Activated T-helper 2 cell treated with anti-CD3 and anti-CD28 coated beads, Interferon-gamma antibody, Interleukin-2, Interleukin-4, amounts not matched to agents 10 μg/mL and 5 μg/mL and 100 μg/mL, durations not matched to agents 14 hours and 24 hours and 36 hours (primary cell): Measurements from ENCODE around the gene BTBD10. TPM values are rescaled to one million over a fixed set of nuclear protein-coding genes. Genes with fewer than 3 reads are reported as not detected.

Experiments
- DNase-seq: peaks from one replicate; pipeline ENCODE4 v3.0.0; 2021; ENCODE audit warnings: low spot score
- H3K27ac Mint-ChIP-seq: one replicate; pipeline ENCODE4 v1.8.0; 2021; ENCODE audit warnings: mixed read lengths
- H3K27me3 Mint-ChIP-seq: one replicate; pipeline ENCODE4 v1.8.0; 2021; ENCODE audit warnings: low read depth, mixed read lengths
- H3K36me3 Mint-ChIP-seq: one replicate; pipeline ENCODE4 v1.8.0; 2021; ENCODE audit warnings: low read depth, mixed read lengths
- H3K4me1 Mint-ChIP-seq: one replicate; pipeline ENCODE4 v1.8.0; 2021; ENCODE audit warnings: low read depth, mixed read lengths
- H3K4me3 Mint-ChIP-seq: one replicate; pipeline ENCODE4 v1.8.0; 2021; ENCODE audit warnings: low read depth, mild to moderate bottlenecking, moderate library complexity, mixed read lengths
- H3K9me3 Mint-ChIP-seq: one replicate; pipeline ENCODE4 v1.8.0; 2021; ENCODE audit warnings: mixed read lengths
- intact Hi-C: fragments of 100-400 bp; cut with micrococcal nuclease; formaldehyde crosslinking; loops from one replicate; pipeline ENCODE4 v1.15.1; 2023
- total RNA-seq: library from RNA; stranded (reverse); gene quantifications from 2 replicates; pipeline ENCODE4 v1.2.3, GENCODE V29; 2022

BTBD10 gene
- 22.6 and 24.9 TPM in 2 replicates for total RNA-seq

- Mint-ChIP-seq H3K27ac (peak within 1 kb of the TSS; percentile 93), H3K36me3 (peaks cover 11% of the 10 kb centered on the region), H3K9me3 (no peaks in the 10 kb centered on the region), H3K4me3 (peak within 1 kb of the TSS; percentile 98), H3K4me1 (peaks cover 30% of the 10 kb centered on the region), H3K27me3 (no peaks in the 10 kb centered on the region)
- intact Hi-C loops = loop anchor here (1.0 to 10.0 kb wide), 4 partner anchors 186 to 498 kb away; partner anchors contain the start of genes BMAL1 and FAR1
- peak; percentile 91 for DNase-seq
Observed at GRCh38 chr11:13462901-13463778, at the start of gene BTBD10. Gene BTBD10, minus strand, starts transcription at chr11:13463222. Its CDS starts 18,098 bp downstream, at chr11:13445124.

- intact Hi-C loops = no loop called here
- Mint-ChIP-seq H3K36me3 (no peaks in the 10 kb centered on the region), H3K9me3 (no peaks in the 10 kb centered on the region), H3K4me3 (no peak overlapping the region), H3K4me1 (no peaks in the 10 kb centered on the region), H3K27me3 (no peaks in the 10 kb centered on the region), H3K27ac (no peak overlapping the region)
- DNase-seq = no peak
Observed at GRCh38 chr11:13503393-13503792, 40.4 kb upstream of the BTBD10 start.

- DNase-seq = no peak
- H3K9me3 Mint-ChIP-seq = no peaks in the 10 kb centered on the region
- H3K4me3 Mint-ChIP-seq = no peak overlapping the region
- H3K27ac Mint-ChIP-seq = no peak overlapping the region
- intact Hi-C loops = no loop called here
- no peaks in the 10 kb centered on the region for H3K4me1 Mint-ChIP-seq
- no peaks in the 10 kb centered on the region for H3K27me3 Mint-ChIP-seq
- no peaks in the 10 kb centered on the region for H3K36me3 Mint-ChIP-seq
Observed at GRCh38 chr11:13502492-13502891, 39.5 kb upstream of the BTBD10 start.

GRCh38 chr11:13495929-13496328, 32.9 kb upstream of the BTBD10 start, which contains the start of gene PTH:
Gene PTH, minus strand, starts transcription at chr11:13495997. Its CDS starts 3,142 bp downstream, at chr11:13492855.
- H3K9me3 Mint-ChIP-seq = no peaks in the 10 kb centered on the region
- no peaks in the 10 kb centered on the region for H3K36me3 Mint-ChIP-seq
- no peak within 1 kb of the TSS for H3K4me3 Mint-ChIP-seq
- H3K27me3 Mint-ChIP-seq = peaks cover 2% of the 10 kb centered on the region
- H3K4me1 Mint-ChIP-seq = no peaks in the 10 kb centered on the region
- no peak for DNase-seq
- no peak within 1 kb of the TSS for H3K27ac Mint-ChIP-seq
- intact Hi-C loops = no loop called here

- Mint-ChIP-seq H3K27ac (no peak overlapping the region), H3K27me3 (peaks cover 5% of the 10 kb centered on the region), H3K4me3 (no peak overlapping the region), H3K4me1 (no peaks in the 10 kb centered on the region), H3K36me3 (no peaks in the 10 kb centered on the region), H3K9me3 (no peaks in the 10 kb centered on the region)
- no peak for DNase-seq
- intact Hi-C loops = no loop called here
Observed at GRCh38 chr11:13494051-13494450, 31.0 kb upstream of the BTBD10 start.

GRCh38 chr11:13487661-13488030, 24.6 kb upstream of the BTBD10 start:
- Mint-ChIP-seq H3K36me3 (no peaks in the 10 kb centered on the region), H3K27ac (no peak overlapping the region), H3K27me3 (peaks cover 4% of the 10 kb centered on the region), H3K4me3 (peak overlapping the region; percentile 43), H3K9me3 (no peaks in the 10 kb centered on the region), H3K4me1 (no peaks in the 10 kb centered on the region)
- intact Hi-C loops = no loop called here
- DNase-seq = no peak

GRCh38 chr11:13486926-13487660, 24.1 kb upstream of the BTBD10 start:
- Mint-ChIP-seq H3K4me1 (no peaks in the 10 kb centered on the region), H3K27me3 (peaks cover 4% of the 10 kb centered on the region), H3K27ac (no peak overlapping the region), H3K4me3 (peak overlapping the region; percentile 31), H3K9me3 (no peaks in the 10 kb centered on the region), H3K36me3 (no peaks in the 10 kb centered on the region)
- intact Hi-C loops = no loop called here
- DNase-seq = peak; percentile 43

GRCh38 chr11:13480198-13480597, 17.2 kb upstream of the BTBD10 start:
- Mint-ChIP-seq H3K36me3 (no peaks in the 10 kb centered on the region), H3K4me1 (no peaks in the 10 kb centered on the region), H3K27ac (no peak overlapping the region), H3K9me3 (no peaks in the 10 kb centered on the region), H3K27me3 (peaks cover 5% of the 10 kb centered on the region), H3K4me3 (no peak overlapping the region)
- no peak for DNase-seq
- intact Hi-C loops = no loop called here

- DNase-seq = no peak
- H3K4me3 Mint-ChIP-seq = no peak overlapping the region
Observed at GRCh38 chr11:13479688-13480087, 16.7 kb upstream of the BTBD10 start.

GRCh38 chr11:13475091-13475490, 12.1 kb upstream of the BTBD10 start:
- no peak for DNase-seq
- Mint-ChIP-seq H3K4me1 (no peaks in the 10 kb centered on the region), H3K36me3 (no peaks in the 10 kb centered on the region), H3K4me3 (no peak overlapping the region), H3K27me3 (peaks cover 17% of the 10 kb centered on the region), H3K9me3 (no peaks in the 10 kb centered on the region), H3K27ac (no peak overlapping the region)
- intact Hi-C loops = no loop called here

More at GRCh38 chr11:13479688-13480087, 16.7 kb upstream of the BTBD10 start:
- intact Hi-C loops = no loop called here
- no peak overlapping the region for H3K27ac Mint-ChIP-seq
- no peaks in the 10 kb centered on the region for H3K9me3 Mint-ChIP-seq
- no peaks in the 10 kb centered on the region for H3K36me3 Mint-ChIP-seq
- peaks cover 5% of the 10 kb centered on the region for H3K27me3 Mint-ChIP-seq
- H3K4me1 Mint-ChIP-seq = no peaks in the 10 kb centered on the region

GRCh38 chr11:13473013-13473722, 10.1 kb upstream of the BTBD10 start:
- Mint-ChIP-seq H3K4me1 (no peaks in the 10 kb centered on the region), H3K36me3 (no peaks in the 10 kb centered on the region), H3K9me3 (no peaks in the 10 kb centered on the region), H3K27me3 (peaks cover 22% of the 10 kb centered on the region), H3K27ac (no peak overlapping the region), H3K4me3 (no peak overlapping the region)
- intact Hi-C loops = no loop called here
- DNase-seq = no peak

GRCh38 chr11:13468750-13469149, 5.7 kb upstream of the BTBD10 start:
- intact Hi-C loops = loop anchor here (10.0 kb wide), 2 partner anchors 264 to 504 kb away; no protein-coding TSS in a partner anchor
- Mint-ChIP-seq H3K27me3 (peaks cover 18% of the 10 kb centered on the region), H3K36me3 (no peaks in the 10 kb centered on the region), H3K4me3 (no peak overlapping the region), H3K27ac (no peak overlapping the region), H3K4me1 (peaks cover 6% of the 10 kb centered on the region), H3K9me3 (no peaks in the 10 kb centered on the region)
- no peak for DNase-seq
